Endodermal cell (in vitro differentiated cells): ENCODE measurements around the gene ZP2. TPM values are rescaled to one million over a fixed set of nuclear protein-coding genes. Genes with fewer than 3 reads are reported as not detected.

Experiments used
- DNase-seq: peaks from one replicate; pipeline ENCODE4 v3.0.0-alpha.2; 2017
- H3K27ac ChIP-seq: 2 replicates; pipeline ENCODE4 v1.5.1; 2013; ENCODE audit warnings: mild to moderate bottlenecking, low read depth, low read length, moderate library complexity
- H3K27me3 ChIP-seq: 2 replicates; pipeline ENCODE4 v1.6.1; 2013; ENCODE audit warnings: mild to moderate bottlenecking, low read length, moderate library complexity; ENCODE audit not compliant: insufficient read depth, control insufficient read depth, poor library complexity, severe bottlenecking
- H3K36me3 ChIP-seq: 2 replicates; pipeline ENCODE4 v1.7.0; 2013; ENCODE audit warnings: mild to moderate bottlenecking, low read length, moderate library complexity; ENCODE audit not compliant: control insufficient read depth, insufficient read depth
- H3K4me1 ChIP-seq: one replicate; pipeline ENCODE4 v1.7.0; 2013; ENCODE audit warnings: low read length; ENCODE audit not compliant: control insufficient read depth, insufficient read depth
- H3K4me3 ChIP-seq: 2 replicates; pipeline ENCODE4 v1.5.1; 2013; ENCODE audit warnings: mild to moderate bottlenecking, low read length, moderate library complexity
- H3K9ac ChIP-seq: 2 replicates; pipeline ENCODE4 v1.6.1; 2013; ENCODE audit warnings: mild to moderate bottlenecking, low read length, moderate library complexity; ENCODE audit not compliant: poor library complexity, severe bottlenecking; ENCODE audit errors: extremely low read depth
- H3K9me3 ChIP-seq: 2 replicates; pipeline ENCODE4 v1.6.1; 2013; ENCODE audit warnings: mild to moderate bottlenecking, low read length, moderate library complexity; ENCODE audit not compliant: control insufficient read depth
- H3K27ac Mint-ChIP-seq: 2 replicates; pipeline ENCODE4 v1.8.0; 2020; ENCODE audit warnings: mixed read lengths
- H3K27me3 Mint-ChIP-seq: 2 replicates; pipeline ENCODE4 v1.8.0; 2021; ENCODE audit warnings: mild to moderate bottlenecking, mixed read lengths; ENCODE audit not compliant: insufficient read depth
- H3K36me3 Mint-ChIP-seq: 2 replicates; pipeline ENCODE4 v1.8.0; 2020; ENCODE audit warnings: low read depth, mixed read lengths
- H3K4me1 Mint-ChIP-seq: 2 replicates; pipeline ENCODE4 v1.8.0; 2020; ENCODE audit warnings: mixed read lengths
- H3K4me3 Mint-ChIP-seq: 2 replicates; pipeline ENCODE4 v1.8.0; 2020; ENCODE audit warnings: mild to moderate bottlenecking, moderate library complexity, mixed read lengths
- H3K9me3 Mint-ChIP-seq: 2 replicates; pipeline ENCODE4 v1.8.0; 2020; ENCODE audit warnings: mild to moderate bottlenecking, mixed read lengths
- CTCF ChIP-seq: fragments of 200-600 bp; sonication (generic); conservative IDR thresholded peaks from 2 replicates; pipeline ENCODE4 v1.5.0; 2021; ENCODE audit warnings: antibody characterized with exemption, mild to moderate bottlenecking
- WGBS, 2 experiments: methylation state at CpG; one replicate each; pipeline versions ENCODE4 v1.1.5 to v1.1.7; 2013; ENCODE audit warnings: missing lambda C conversion rate in 2 of 2, mixed read lengths in 1 of 2; ENCODE audit not compliant: insufficient coverage in 1 of 2, insufficient read length in 1 of 2; 5-methylcytosine and 5-hydroxymethylcytosine counted together
- total RNA-seq, 2 donors: library from RNA; stranded (reverse); fragmentation: NEBNext Ultra II Directional in 1 of 2; extraction: Animal tissue kit (Norgen Biotek cat#: 25700) in 1 of 2; gene quantifications; 2 replicates in 1 of 2; 3 replicates in 1 of 2; pipeline ENCODE4 v1.2.1, GENCODE V29; 2021

Gene ZP2
- total RNA-seq, 2 donors from 2014 or later = not detected

- H3K27me3 ChIP-seq = no peaks in the 10 kb centered on the region
- H3K9me3 ChIP-seq = no peaks in the 10 kb centered on the region
- Mint-ChIP-seq H3K27ac (no peak overlapping the region), H3K9me3 (no peaks in the 10 kb centered on the region), H3K27me3 (peaks cover 4% of the 10 kb centered on the region), H3K4me1 (no peaks in the 10 kb centered on the region), H3K4me3 (no peak overlapping the region), H3K36me3 (peaks cover 40% of the 10 kb centered on the region)
- no peaks in the 10 kb centered on the region for H3K4me1 ChIP-seq
- H3K27ac ChIP-seq = no peak overlapping the region
- TF ChIP-seq CTCF = no peak
- WGBS, 2 experiments = 92 to 96% methylated on average over 4 to 7 of the region's 7 CpGs
- no peak overlapping the region for H3K9ac ChIP-seq
- H3K4me3 ChIP-seq = no peak overlapping the region
- DNase-seq = no peak
- peaks cover 64% of the 10 kb centered on the region for H3K36me3 ChIP-seq
Observed at GRCh38 chr16:21164521-21165168, 46.7 kb downstream of the ZP2 start.

- no peak overlapping the region for H3K4me3 ChIP-seq
- no peaks in the 10 kb centered on the region for H3K9me3 ChIP-seq
- no peak overlapping the region for H3K9ac ChIP-seq
- DNase-seq = no peak
- H3K4me1 ChIP-seq = no peaks in the 10 kb centered on the region
- 80 to 97% methylated on average over 2 to 4 of the region's 4 CpGs for WGBS, 2 experiments
- H3K27ac ChIP-seq = no peak overlapping the region
- no peak for TF ChIP-seq CTCF
- H3K4me3 Mint-ChIP-seq = no peak overlapping the region
- H3K4me1 Mint-ChIP-seq = no peaks in the 10 kb centered on the region
- H3K27me3 Mint-ChIP-seq = peaks cover 9% of the 10 kb centered on the region
- no peaks in the 10 kb centered on the region for H3K27me3 ChIP-seq
- H3K9me3 Mint-ChIP-seq = no peaks in the 10 kb centered on the region
- H3K36me3 Mint-ChIP-seq = peaks cover 40% of the 10 kb centered on the region
- peaks cover 58% of the 10 kb centered on the region for H3K36me3 ChIP-seq
- H3K27ac Mint-ChIP-seq = no peak overlapping the region
Observed at GRCh38 chr16:21163576-21163975, 47.8 kb downstream of the ZP2 start.

- peaks cover 40% of the 10 kb centered on the region for H3K36me3 Mint-ChIP-seq
- H3K27ac ChIP-seq = no peak overlapping the region
- no peak overlapping the region for H3K4me3 Mint-ChIP-seq
- no peaks in the 10 kb centered on the region for H3K4me1 ChIP-seq
- no peaks in the 10 kb centered on the region for H3K9me3 Mint-ChIP-seq
- H3K27me3 Mint-ChIP-seq = peaks cover 15% of the 10 kb centered on the region
- H3K4me3 ChIP-seq = no peak overlapping the region
- no peak for DNase-seq
- no peak overlapping the region for H3K27ac Mint-ChIP-seq
- no peaks in the 10 kb centered on the region for H3K9me3 ChIP-seq
- no peaks in the 10 kb centered on the region for H3K27me3 ChIP-seq
- WGBS, 2 experiments = 95 to 97% methylated on average over 5 to 7 of the region's 7 CpGs
- peaks cover 58% of the 10 kb centered on the region for H3K36me3 ChIP-seq
- H3K4me1 Mint-ChIP-seq = no peaks in the 10 kb centered on the region
- TF ChIP-seq CTCF = no peak
- H3K9ac ChIP-seq = no peak overlapping the region
Observed at GRCh38 chr16:21162661-21163151, 48.7 kb downstream of the ZP2 start.
